ENCODE data around the gene CCDC146.
"Not testable (repeated sequence)": the region's sequence is repeated elsewhere in the genome, so short reads cannot be mapped to it uniquely, and the experiment has no call there.

Gene CCDC146

GRCh38 chr7:77331938-77332695, 209.7 kb downstream of the CCDC146 start:
- DNase-seq (ENCODE audit: low read depth) = no peak

GRCh38 chr7:77334039-77334438, 211.6 kb downstream of the CCDC146 start:
- not testable (repeated sequence) for DNase-seq (ENCODE audit: low read depth)

GRCh38 chr7:77335581-77335980, 213.2 kb downstream of the CCDC146 start:
- no peak for DNase-seq (ENCODE audit: low read depth)

DNA sequence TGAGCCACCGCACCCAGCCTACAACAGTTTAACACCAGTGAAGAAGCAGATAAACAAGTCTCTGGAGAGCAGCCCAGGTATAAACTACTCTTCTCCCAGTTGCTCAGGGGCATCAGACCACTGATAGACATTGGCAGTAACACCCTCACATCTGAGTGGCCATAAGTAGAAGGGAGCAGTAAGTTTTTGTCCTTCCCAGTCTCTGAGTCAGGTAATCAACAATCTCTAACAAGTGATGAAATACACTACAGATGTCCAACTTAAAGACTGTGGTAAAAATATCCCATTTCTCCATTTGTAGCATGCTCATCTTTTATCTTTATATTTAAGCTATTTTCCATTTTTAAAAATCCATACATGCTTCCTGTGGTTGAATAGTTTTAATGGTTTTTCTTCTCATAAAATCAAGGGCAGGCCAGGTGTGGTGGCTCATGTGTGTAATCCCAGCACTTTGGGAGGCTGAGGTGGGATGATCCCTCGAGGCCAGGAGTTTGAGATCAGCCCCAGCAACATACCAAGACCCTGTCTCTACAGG, 215.1 kb downstream of the CCDC146 start:
- DNase-seq (ENCODE audit: low read depth) = no peak

DNA sequence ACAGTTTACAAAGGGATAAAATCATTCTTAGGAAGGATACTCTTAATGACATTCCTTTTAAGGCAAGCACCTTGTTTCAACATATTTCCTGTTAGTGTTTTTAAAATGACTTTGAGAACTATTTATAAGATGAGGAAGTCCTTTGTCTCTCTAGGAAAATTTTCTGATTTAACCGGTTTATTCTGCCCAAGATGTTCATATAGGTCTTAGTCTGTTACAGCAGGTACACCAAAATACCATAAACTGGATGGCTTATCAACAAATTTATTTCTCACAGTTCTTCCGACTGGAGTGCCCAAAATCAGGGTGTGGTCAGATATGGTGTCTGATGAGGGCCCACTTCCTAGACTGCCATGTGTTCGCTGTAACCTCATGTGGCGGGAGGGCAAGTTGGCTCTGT, 215.8 kb downstream of the CCDC146 start:
- no peak for DNase-seq (ENCODE audit: low read depth)

GRCh38 chr7:77338883-77339629, 216.6 kb downstream of the CCDC146 start:
- DNase-seq (ENCODE audit: low read depth) = no peak

DNA sequence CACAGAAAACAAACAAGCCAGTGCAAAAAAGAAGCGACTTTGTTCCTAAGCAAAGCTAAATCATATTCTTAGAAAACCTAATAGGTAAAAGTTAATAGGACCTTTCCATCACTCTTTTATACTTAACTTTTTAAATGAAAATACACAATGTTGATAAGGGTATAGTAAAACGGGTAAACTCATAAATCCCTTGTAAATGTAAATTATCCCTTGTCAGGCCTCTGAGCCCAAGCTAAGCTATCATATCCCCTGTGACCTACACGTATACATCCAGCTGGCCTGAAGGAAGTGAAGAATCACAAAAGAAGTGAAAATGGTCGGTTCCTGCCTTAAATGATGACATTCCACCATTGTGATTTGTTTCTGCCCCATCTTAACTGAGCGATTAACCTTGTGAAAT, 217.3 kb downstream of the CCDC146 start:
- DNase-seq (ENCODE audit: low read depth) = no peak

Data from stimulated activated CD8-positive, alpha-beta memory T cell treated with anti-CD3 and anti-CD28 coated beads, Interleukin-12 subunit alpha, Interleukin-12 subunit beta, amount 100 ng/mL, for 4 hours (primary cell).